NCI-H1694 treated with DMSO at 0.1 percent for 48 hours (cell line): ENCODE measurements around the gene PNKD.

ENCODE experiments used
- DNase-seq: peaks from one replicate; lab custom pipeline; 2025; lab: John Stamatoyannopoulos, UW

PNKD gene

GRCh38 chr2:218374795-218375194 is 104.5 kb downstream of the PNKD start:
- DNase-seq, result no peak

DNA sequence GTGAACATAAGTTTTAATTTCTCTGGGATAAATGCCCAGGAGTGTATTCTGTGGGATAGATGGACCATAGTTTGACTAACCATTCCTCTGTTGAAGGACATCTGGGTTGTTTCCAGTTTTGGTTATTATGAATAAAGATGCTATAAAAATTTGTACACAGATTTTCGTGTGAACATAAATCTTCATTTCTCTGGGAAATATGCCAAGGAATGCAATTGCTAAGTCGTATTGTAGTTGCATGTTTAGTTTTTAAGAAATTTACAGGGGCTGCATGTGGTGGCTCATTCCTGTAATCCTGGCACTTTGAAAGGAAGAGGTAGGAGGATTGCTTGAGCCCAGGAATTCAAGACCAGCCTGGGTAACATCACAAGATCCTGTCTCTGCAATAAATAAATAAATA is 104.9 kb downstream of the PNKD start:
- DNase-seq, result no peak

GRCh38 chr2:218378053-218378452 is 107.7 kb downstream of the PNKD start:
- DNase-seq, result no peak

GRCh38 chr2:218381916-218382366 is 111.6 kb downstream of the PNKD start, which contains the start of gene SLC11A1:
Gene SLC11A1, plus strand, starts transcription at chr2:218382273. Its CDS starts 96 bp downstream, at chr2:218382369.
- no peak for DNase-seq

- no peak for DNase-seq
Observed at GRCh38 chr2:218382785-218383184, 112.5 kb downstream of the PNKD start.

GRCh38 chr2:218383892-218384519 is 113.7 kb downstream of the PNKD start:
- no peak for DNase-seq

DNA sequence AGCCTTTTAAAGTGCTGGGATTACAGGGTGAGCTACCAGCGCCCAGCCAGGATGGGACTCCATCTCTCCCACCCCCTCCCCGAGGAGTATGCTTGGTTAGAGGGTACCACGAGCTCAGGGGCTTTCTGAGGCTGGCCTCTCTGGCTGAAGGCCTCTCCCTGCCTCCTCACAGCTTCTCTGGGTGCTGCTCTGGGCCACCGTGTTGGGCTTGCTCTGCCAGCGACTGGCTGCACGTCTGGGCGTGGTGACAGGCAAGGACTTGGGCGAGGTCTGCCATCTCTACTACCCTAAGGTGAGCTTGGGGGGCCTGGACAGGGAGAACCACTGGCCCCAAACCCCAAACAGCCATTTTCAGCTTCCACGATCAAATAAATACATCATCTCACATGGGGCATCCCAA is 114.7 kb downstream of the PNKD start:
- DNase-seq, result no peak

DNA sequence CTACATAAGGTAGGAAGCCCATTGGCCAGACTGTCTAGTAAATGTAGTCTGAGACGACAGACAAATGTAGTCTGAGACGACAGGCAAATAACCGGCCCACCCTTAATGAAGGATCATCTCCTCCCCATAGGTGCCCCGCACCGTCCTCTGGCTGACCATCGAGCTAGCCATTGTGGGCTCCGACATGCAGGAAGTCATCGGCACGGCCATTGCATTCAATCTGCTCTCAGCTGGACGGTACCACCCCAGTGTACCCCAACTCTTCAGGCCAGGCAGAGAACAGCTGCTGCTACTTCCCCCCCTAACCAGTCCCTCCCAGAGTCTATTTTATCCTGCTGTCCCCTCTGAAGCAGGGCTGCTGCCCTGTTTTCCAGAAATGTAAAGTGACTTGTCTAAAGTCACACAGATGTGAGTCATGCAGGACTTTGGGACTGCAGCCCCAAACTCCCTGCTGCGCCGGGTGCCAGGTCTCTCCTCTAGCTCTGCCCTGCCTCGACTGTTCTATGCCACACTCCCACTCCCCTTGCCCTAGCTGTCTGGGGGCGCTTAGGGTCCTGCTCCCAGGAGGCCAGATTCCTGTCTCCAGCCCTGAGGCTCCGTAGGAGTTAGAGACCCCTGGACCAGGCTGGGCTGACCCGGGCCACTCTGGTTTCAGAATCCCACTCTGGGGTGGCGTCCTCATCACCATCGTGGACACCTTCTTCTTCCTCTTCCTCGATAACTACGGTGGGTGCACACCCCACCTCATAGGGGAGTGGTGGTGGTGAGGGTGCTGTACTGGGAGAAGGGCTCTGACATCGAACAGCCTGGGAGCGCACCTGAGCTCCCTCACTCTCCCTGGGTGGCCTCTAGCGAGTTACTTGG is 116.4 kb downstream of the PNKD start:
- DNase-seq, result no peak

DNA sequence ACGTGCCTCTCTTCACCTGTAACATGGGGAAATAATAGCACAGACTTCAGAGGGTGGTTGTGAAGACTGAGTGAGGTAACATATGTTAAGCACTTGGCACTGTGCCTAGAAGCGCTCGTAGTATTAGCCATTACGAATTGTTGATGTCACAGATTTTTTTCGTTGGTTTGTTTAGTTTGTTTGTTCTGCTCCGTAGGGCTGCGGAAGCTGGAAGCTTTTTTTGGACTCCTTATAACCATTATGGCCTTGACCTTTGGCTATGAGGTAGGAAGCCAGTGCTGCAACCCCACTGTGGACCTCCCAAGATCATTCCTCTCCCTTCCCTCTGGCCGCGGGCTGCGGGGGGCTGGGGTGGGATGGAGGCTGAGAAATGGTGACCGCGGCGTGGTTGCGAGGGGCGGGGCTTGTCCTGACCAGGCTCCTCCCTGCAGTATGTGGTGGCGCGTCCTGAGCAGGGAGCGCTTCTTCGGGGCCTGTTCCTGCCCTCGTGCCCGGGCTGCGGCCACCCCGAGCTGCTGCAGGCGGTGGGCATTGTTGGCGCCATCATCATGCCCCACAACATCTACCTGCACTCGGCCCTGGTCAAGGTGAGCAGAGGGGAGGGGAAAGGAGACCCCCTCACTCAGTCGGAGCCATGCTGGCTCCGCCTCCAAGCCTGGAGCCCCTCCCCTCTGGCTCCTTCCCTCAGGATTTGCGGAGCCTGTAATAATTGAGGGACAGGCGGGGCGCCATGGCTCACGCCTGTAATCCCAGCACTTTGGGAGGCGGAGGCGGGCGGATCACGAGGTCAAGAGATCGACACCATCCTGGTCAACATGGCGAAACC is 117.3 kb downstream of the PNKD start:
- DNase-seq, result peak; percentile 45

DNA sequence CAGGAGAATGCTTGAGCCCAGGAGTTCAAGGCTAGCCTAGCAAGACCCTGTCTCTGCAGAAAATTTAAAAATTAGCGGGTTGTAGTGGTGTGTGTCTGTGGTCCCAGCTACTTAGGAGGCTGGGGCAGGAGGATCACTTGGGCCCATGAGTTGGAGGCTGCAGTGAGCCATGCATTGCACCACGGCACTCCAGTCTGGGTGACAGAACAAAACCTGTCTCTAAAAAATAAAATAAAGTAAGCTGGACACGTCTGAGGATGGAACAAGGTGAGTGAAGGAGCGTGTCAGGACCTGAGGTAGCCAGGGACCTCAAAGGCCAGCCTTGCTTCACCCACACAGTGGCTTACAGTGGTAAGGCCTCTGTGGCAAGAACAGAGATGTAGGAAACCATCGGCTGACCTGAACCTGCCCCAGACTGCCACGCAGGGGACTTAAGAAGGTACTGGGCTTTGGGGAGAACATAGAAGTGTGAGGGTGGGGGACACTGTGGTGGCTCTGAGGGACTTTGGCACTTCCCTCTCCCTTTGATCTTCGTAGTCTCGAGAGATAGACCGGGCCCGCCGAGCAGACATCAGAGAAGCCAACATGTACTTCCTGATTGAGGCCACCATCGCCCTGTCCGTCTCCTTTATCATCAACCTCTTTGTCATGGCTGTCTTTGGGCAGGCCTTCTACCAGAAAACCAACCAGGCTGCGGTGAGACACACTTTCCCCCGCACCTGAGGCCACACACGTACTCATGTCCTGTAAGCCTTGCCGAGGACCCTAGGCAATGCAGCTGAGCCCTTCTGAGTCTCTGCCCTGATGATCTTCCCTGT is 119.2 kb downstream of the PNKD start:
- DNase-seq, result no peak

DNA sequence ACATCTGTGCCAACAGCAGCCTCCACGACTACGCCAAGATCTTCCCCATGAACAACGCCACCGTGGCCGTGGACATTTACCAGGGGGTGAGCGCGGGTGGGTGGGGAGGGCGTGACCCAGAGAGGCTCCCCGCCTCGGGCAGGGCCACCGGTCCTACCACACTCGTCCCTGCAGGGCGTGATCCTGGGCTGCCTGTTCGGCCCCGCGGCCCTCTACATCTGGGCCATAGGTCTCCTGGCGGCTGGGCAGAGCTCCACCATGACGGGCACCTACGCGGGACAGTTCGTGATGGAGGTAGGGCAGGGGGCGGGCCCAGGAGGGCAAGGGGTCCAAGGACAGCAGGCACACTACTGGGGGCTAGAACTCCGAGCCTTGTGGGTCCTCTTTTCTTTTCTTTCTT is 120.9 kb downstream of the PNKD start:
- no peak for DNase-seq

- no peak for DNase-seq
Observed at GRCh38 chr2:218392459-218392858, 122.1 kb downstream of the PNKD start.

DNA sequence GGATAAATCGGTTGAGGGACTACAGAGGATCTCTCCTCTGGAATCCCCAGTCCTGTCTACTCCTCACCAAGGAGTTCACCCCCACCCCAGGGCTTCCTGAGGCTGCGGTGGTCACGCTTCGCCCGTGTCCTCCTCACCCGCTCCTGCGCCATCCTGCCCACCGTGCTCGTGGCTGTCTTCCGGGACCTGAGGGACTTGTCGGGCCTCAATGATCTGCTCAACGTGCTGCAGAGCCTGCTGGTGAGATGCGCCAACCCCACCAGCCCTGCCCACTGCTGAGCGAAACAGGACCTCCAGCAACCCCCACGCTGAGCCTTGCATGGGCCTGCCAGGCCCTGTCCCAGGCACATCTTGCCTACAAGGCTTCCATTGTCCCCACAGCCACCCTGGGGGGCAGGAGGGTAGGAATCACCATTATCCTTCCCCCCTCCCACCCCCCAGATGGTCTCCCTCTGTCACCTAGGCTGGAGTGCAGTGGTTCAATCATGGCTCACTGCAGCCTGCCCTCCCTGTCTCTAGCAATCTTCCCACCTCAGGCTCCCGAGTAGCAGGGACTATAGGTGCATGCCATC is 122.7 kb downstream of the PNKD start:
- DNase-seq, result no peak

- no peak for DNase-seq
Observed at GRCh38 chr2:218393750-218394290, 123.5 kb downstream of the PNKD start.

DNA sequence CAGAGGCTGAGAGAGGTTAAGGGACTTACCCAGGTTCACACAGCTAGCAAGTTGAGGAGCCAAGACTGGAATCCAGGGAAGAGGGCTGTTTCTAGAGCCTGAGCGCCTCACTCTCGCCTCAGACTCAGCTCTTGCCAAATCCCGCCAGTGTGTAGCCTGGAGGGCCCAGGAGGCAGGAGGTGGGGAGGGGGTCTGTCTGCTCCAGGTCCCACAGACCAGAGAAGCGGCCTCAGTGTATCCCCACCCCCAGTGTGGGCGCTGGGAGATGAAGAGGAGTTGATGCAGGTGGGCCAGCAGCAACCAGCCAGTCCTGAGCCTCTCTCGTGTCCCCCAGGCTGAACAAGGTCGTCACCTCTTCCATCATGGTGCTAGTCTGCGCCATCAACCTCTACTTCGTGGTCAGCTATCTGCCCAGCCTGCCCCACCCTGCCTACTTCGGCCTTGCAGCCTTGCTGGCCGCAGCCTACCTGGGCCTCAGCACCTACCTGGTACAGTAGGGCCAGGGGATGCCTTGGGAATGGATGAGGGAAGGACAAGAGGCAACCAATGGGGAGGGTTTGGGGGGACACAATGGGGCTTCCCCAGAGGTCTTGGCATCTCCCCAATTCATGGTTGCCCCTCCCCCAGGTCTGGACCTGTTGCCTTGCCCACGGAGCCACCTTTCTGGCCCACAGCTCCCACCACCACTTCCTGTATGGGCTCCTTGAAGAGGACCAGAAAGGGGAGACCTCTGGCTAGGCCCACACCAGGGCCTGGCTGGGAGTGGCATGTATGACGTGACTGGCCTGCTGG is 124.2 kb downstream of the PNKD start:
- DNase-seq, result no peak

- DNase-seq, result no peak
Observed at GRCh38 chr2:218395090-218395444, 124.7 kb downstream of the PNKD start.

DNA sequence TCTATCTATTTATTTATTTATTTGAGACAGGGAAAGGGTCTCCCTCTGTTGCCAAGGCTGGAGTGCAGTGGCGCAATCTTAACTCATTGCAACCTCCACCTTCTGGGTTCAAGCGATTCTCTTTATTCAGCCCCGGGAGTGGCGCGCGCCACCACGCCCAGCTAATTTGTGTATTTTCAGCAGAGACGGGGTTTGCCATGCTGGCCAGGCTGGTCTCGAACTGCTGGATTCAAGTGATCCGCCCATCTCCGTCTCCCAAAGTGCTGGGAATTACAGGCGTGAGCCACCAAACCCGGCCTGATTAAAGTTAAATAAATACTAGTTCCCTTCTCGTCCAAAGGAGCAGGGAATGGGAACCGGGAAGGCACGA is 125.1 kb downstream of the PNKD start:
- DNase-seq, result no peak

- DNase-seq, result peak; percentile 92
Observed at GRCh38 chr2:218395826-218396687, 125.7 kb downstream of the PNKD start.
